Measurements from ENCODE around the gene KIAA1549. TPM values are rescaled to one million over a fixed set of nuclear protein-coding genes. Genes with fewer than 3 reads are reported as not detected.

Gene KIAA1549
- total RNA-seq, 3 donors from 2014 or later (not counting 1 experiment from before 2014, with no cell fraction given), result 0.08 to 0.09 (median 0.09) TPM

GRCh38 chr7:138987686-138988085, 6.5 kb upstream of the KIAA1549 start:
- no peaks in the 10 kb centered on the region for H3K36me3 ChIP-seq (ENCODE audit: control insufficient read depth, insufficient read depth, low read length)
- no peaks in the 10 kb centered on the region for H3K27me3 ChIP-seq (ENCODE audit: control insufficient read depth, insufficient read depth, low read length)
- TF ChIP-seq CTCF (IDR thresholded peaks at IDR 0.05), result no peak
- H3K4me1 ChIP-seq (ENCODE audit: control insufficient read depth, insufficient read depth, low read length), result no peaks in the 10 kb centered on the region
- Mint-ChIP-seq H3K27ac (no peak overlapping the region), H3K4me3 (no peak overlapping the region), H3K4me1 (peaks cover 0 to 2% of the 10 kb centered on the region in 2 donors), H3K27me3 (ENCODE audit: low read depth in 2 of 2) (peaks cover 22 to 40% of the 10 kb centered on the region in 2 donors), H3K36me3 (no peaks in the 10 kb centered on the region), H3K9me3 (no peaks in the 10 kb centered on the region)
- no peak for ATAC-seq
- intact Hi-C loops (cut with micrococcal nuclease), result no loop called here
- 86% methylated on average over 1 of the region's 1 CpG for WGBS (ENCODE audit: insufficient coverage)
- H3K27ac ChIP-seq (ENCODE audit: low read length), result no peak overlapping the region
- H3K4me3 ChIP-seq (ENCODE audit: low read length), result no peak overlapping the region
- DNase-seq, result no peak
- H3K9me3 ChIP-seq (ENCODE audit: control insufficient read depth, insufficient read depth, low read length), result peaks cover 2% of the 10 kb centered on the region

DNA sequence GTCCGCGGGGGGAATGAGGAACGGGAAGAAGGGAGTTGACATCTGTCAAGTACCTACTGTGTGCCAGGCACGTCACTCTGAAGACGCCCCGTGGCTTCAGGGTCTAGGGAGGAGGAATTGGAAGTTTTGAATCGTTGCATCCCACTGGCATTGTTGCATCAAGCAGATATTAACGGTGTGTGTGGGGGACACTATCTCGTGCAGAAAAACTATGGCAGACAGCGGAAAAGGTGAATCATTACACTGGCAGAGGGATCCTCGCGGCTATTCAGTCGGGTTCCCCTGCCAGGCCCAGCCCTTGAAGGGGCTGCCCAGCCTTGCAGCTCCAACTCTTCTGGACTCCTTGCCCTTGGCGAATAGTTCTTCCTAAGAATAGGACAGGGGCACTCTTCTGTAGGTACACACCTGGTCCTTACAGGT, 1.0 kb upstream of the KIAA1549 start:
- H3K4me1 ChIP-seq (ENCODE audit: control insufficient read depth, insufficient read depth, low read length), result peaks cover 15% of the 10 kb centered on the region
- Mint-ChIP-seq H3K27ac (no peak overlapping the region), H3K36me3 (no peaks in the 10 kb centered on the region), H3K9me3 (no peaks in the 10 kb centered on the region), H3K4me3 (peak overlapping the region; percentile 72), H3K4me1 (peaks cover 9 to 21% of the 10 kb centered on the region in 2 donors), H3K27me3 (ENCODE audit: low read depth in 2 of 2) (peaks cover 41 to 46% of the 10 kb centered on the region in 2 donors)
- ATAC-seq, result no peak
- DNase-seq, result no peak
- 47% methylated on average over 14 of the region's 14 CpGs for WGBS (ENCODE audit: insufficient coverage)
- intact Hi-C loops (cut with micrococcal nuclease), result no loop called here
- H3K27me3 ChIP-seq (ENCODE audit: control insufficient read depth, insufficient read depth, low read length), result peaks cover 21% of the 10 kb centered on the region
- no peak overlapping the region for H3K4me3 ChIP-seq (ENCODE audit: low read length)
- no peak overlapping the region for H3K27ac ChIP-seq (ENCODE audit: low read length)
- H3K9me3 ChIP-seq (ENCODE audit: control insufficient read depth, insufficient read depth, low read length), result no peaks in the 10 kb centered on the region
- H3K36me3 ChIP-seq (ENCODE audit: control insufficient read depth, insufficient read depth, low read length), result no peaks in the 10 kb centered on the region
- TF ChIP-seq CTCF (IDR thresholded peaks at IDR 0.05), result no peak

DNA sequence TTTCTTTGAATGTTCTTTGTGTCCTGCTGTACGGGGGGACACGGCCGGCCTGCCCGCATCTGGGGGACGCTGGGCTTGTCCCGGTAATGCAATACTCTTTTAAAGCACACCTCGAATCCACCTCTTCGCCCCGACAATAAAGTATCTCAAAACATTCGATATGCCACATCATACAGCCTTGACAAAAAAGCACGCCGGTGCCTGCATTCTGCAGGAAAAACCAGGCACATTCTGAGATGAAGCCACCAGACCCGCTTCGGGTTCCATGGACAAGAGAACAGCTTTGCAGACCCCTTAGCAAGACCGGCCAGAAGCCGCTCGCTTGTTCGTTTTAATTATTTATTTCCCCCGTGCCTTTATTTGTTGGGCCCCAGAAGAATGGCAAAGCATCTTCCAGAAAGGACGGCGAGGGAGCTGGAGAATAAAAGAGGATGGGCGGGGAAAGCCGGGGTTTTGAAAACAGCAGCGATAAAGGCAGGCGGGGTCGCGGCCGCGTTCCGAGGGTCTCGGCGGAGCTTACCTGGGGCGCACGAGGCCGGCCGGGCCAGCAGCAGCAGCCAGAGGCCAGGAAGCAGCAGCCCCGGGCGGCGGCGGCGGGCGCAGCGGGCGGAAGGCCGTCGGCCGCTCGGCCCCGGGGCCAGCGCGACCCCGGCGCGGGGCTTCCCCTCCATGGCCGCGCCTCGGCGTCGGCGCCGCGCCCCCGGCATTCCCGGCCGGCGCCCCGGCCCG, 462 bp downstream of the KIAA1549 start:
- H3K9me3 Mint-ChIP-seq, result no peaks in the 10 kb centered on the region
- H3K4me3 Mint-ChIP-seq, result peak overlapping the region; percentile 95
- Histone ChIP-seq H3K27ac (ENCODE audit: low read length) (no peak overlapping the region), H3K4me1 (ENCODE audit: control insufficient read depth, insufficient read depth, low read length) (peaks cover 15% of the 10 kb centered on the region), H3K27me3 (ENCODE audit: control insufficient read depth, insufficient read depth, low read length) (peaks cover 21% of the 10 kb centered on the region), H3K4me3 (ENCODE audit: low read length) (peak overlapping the region; percentile 46), H3K9me3 (ENCODE audit: control insufficient read depth, insufficient read depth, low read length) (no peaks in the 10 kb centered on the region), H3K36me3 (ENCODE audit: control insufficient read depth, insufficient read depth, low read length) (no peaks in the 10 kb centered on the region)
- H3K4me1 Mint-ChIP-seq, result peaks cover 9 to 21% of the 10 kb centered on the region in 2 donors
- DNase-seq (peak; percentile 19 to 21), ATAC-seq (peak; percentile 43 to 58 (median 44))
- no peaks in the 10 kb centered on the region for H3K36me3 Mint-ChIP-seq
- WGBS (ENCODE audit: insufficient coverage), result 2% methylated on average over 68 of the region's 68 CpGs
- no peak for TF ChIP-seq CTCF (IDR thresholded peaks at IDR 0.05)
- peaks cover 38 to 41% of the 10 kb centered on the region in 2 donors for H3K27me3 Mint-ChIP-seq (ENCODE audit: low read depth in 2 of 2)
- intact Hi-C loops (cut with micrococcal nuclease), result no loop called here
- peak overlapping the region; percentile 43 to 71 for H3K27ac Mint-ChIP-seq

Data from natural killer cell (primary cell).